HepG2 (cell line): ENCODE measurements around the gene OVAAL. TPM values are rescaled to one million over a fixed set of nuclear protein-coding genes. Genes with fewer than 3 reads are reported as not detected.

Experiments
- ATAC-seq: fragments of 200-7000 bp; cut with Tn5 transposase; 3 replicates; pipeline ENCODE4 v1.9.1; 2020; ENCODE audit warnings: mild to moderate bottlenecking, moderate library complexity
- BruUV-seq: library from RNA; stranded (reverse); fragments of 400-500 nt; replicated peaks from 2 replicates; lab custom pipeline; 2021; lab: Mats Ljungman, UMichigan
- CTCF ChIA-PET: fragments of 300-600 bp; formaldehyde crosslinking; extraction: SDS; loops from one replicate; lab custom pipeline; 2021; ENCODE audit warnings: low total read pairs, inconsistent platforms, low intra/inter-chr PET ratio; lab: Yijun Ruan, JAX
- POLR2A ChIA-PET: fragments of 350-600 bp; sonication (Branson Sonifier 250); formaldehyde crosslinking; loops from one replicate; lab custom pipeline; 2020; ENCODE audit warnings: antibody characterized with exemption, inconsistent platforms; lab: Yijun Ruan, JAX
- DNase-seq: peaks from one replicate; pipeline ENCODE4 v3.0.0-alpha.2; 2015; ENCODE audit warnings: low spot score
- FAIRE-seq: peaks from 3 replicates; lab custom pipeline; 2011; peaks lifted over from hg19 to GRCh38; lab: Jason Lieb, UNC
- H2AFZ ChIP-seq: one replicate; pipeline ENCODE4 v1.6.1; 2011; ENCODE audit warnings: low read length, inconsistent platforms
- H3K27ac ChIP-seq: fragments of 300-600 bp; 3 replicates; pipeline ENCODE4 v1.8.0; 2011; ENCODE audit warnings: mixed run types, mild to moderate bottlenecking, mixed read lengths, low read length, inconsistent platforms; ENCODE audit not compliant: insufficient read depth; ENCODE audit errors: extremely low read length
- H3K27me3 ChIP-seq, 2 experiments: fragments of 200-600 bp in 1 of 2; 2 replicates in 1 of 2; 3 replicates in 1 of 2; pipeline versions ENCODE4 v1.6.0 to v1.8.0; 2011; ENCODE audit warnings: low read length in 2 of 2, mild to moderate bottlenecking in 2 of 2, moderate library complexity in 2 of 2, inconsistent platforms in 1 of 2; ENCODE audit not compliant: insufficient read depth in 2 of 2, control insufficient read depth in 1 of 2
- H3K36me3 ChIP-seq, 2 experiments: fragments of 200-600 bp in 1 of 2; replicated peaks in 1 of 2; 2 replicates in 1 of 2; 3 replicates in 1 of 2; pipeline versions ENCODE4 v1.5.1 to v1.8.0; 2011; ENCODE audit warnings: low read length in 2 of 2, inconsistent platforms in 1 of 2; ENCODE audit not compliant: insufficient read depth in 2 of 2, control insufficient read depth in 1 of 2
- H3K4me1 ChIP-seq: 2 replicates; pipeline ENCODE4 v1.5.1; 2012; ENCODE audit warnings: low read length, inconsistent platforms; ENCODE audit not compliant: insufficient read depth
- H3K4me2 ChIP-seq: 2 replicates; pipeline ENCODE4 v1.6.0; 2011; ENCODE audit warnings: low read depth, low read length, inconsistent platforms
- H3K4me3 ChIP-seq, 3 experiments: fragments of 200-600 bp in 1 of 3; sonication (generic), shearing (Covaris generic) in 1 of 3; replicated peaks in 1 of 3; 2 replicates each; pipeline ENCODE4 v1.5.1; 2011 to 2016; ENCODE audit warnings: low read length in 3 of 3, inconsistent platforms in 2 of 3, low read depth in 2 of 3, mild to moderate bottlenecking in 2 of 3, control low read depth in 1 of 3, mixed read lengths in 1 of 3; ENCODE audit not compliant: insufficient read depth in 1 of 3
- H3K79me2 ChIP-seq: one replicate; pipeline ENCODE4 v1.6.1; 2011; ENCODE audit warnings: low read length, inconsistent platforms; ENCODE audit not compliant: insufficient read depth
- H3K9ac ChIP-seq: 2 replicates; pipeline ENCODE4 v1.6.0; 2011; ENCODE audit warnings: mild to moderate bottlenecking, low read depth, low read length, inconsistent platforms; ENCODE audit not compliant: insufficient read depth
- H3K9me3 ChIP-seq: 2 replicates; pipeline ENCODE4 v1.5.1; 2012; ENCODE audit warnings: mild to moderate bottlenecking, low read length
- H4K20me1 ChIP-seq: 2 replicates; pipeline ENCODE4 v1.6.0; 2011; ENCODE audit warnings: inconsistent platforms, mild to moderate bottlenecking, low read length, moderate library complexity; ENCODE audit not compliant: insufficient read depth
- CCAR2 ChIP-seq: fragments of 200-400 bp; formaldehyde crosslinking; optimal IDR thresholded peaks from 2 replicates; pipeline ENCODE3; 2018; ENCODE audit warnings: low read depth, mild to moderate bottlenecking, low read length, moderate library complexity
- DPF2 ChIP-seq: sonication (generic); formaldehyde crosslinking; IDR thresholded peaks from 2 replicates; pipeline ENCODE4 v1.4.0; 2020; ENCODE audit warnings: mild to moderate bottlenecking, low read depth, missing genetic modification reagents, borderline replicate concordance
- GPN1 ChIP-seq: sonication (generic); formaldehyde crosslinking; IDR thresholded peaks from 2 replicates; pipeline ENCODE4 v1.5.1; 2020; ENCODE audit warnings: missing genetic modification reagents, borderline replicate concordance
- HIVEP1 ChIP-seq: sonication (generic); formaldehyde crosslinking; IDR thresholded peaks from 2 replicates; pipeline ENCODE4 v1.4.0; 2020; ENCODE audit warnings: mild to moderate bottlenecking, missing genetic modification reagents
- KDM3A ChIP-seq: IDR thresholded peaks from 2 replicates; pipeline ENCODE4 v1.6.1; 2018; ENCODE audit warnings: low read depth, missing compliant biosample characterization
- NFATC3 ChIP-seq: sonication (generic); formaldehyde crosslinking; IDR thresholded peaks from 2 replicates; pipeline ENCODE4 v1.5.1; 2020; ENCODE audit warnings: mild to moderate bottlenecking, missing genetic modification reagents
- NR2C2 ChIP-seq: sonication (generic); formaldehyde crosslinking; IDR thresholded peaks from 2 replicates; pipeline ENCODE4 v1.4.0; 2020; ENCODE audit warnings: missing genetic modification reagents, mild to moderate bottlenecking, moderate library complexity, borderline replicate concordance
- NR2F6 ChIP-seq, 2 experiments: IDR thresholded peaks; 2 replicates each; pipeline ENCODE4 v1.6.1; 2016; ENCODE audit warnings: antibody characterized with exemption in 1 of 2, mild to moderate bottlenecking in 1 of 2
- RBAK ChIP-seq: sonication (generic); formaldehyde crosslinking; IDR thresholded peaks from 2 replicates; pipeline ENCODE4 v1.5.1; 2020; ENCODE audit warnings: mild to moderate bottlenecking, missing genetic modification reagents
- SALL1 ChIP-seq: sonication (generic); formaldehyde crosslinking; IDR thresholded peaks from 2 replicates; pipeline ENCODE4 v1.8.0; 2022; ENCODE audit warnings: mild to moderate bottlenecking, missing genetic modification reagents
- SAP130 ChIP-seq: IDR thresholded peaks from 2 replicates; pipeline ENCODE4 v1.6.1; 2016; ENCODE audit warnings: low read depth
- SOX13 ChIP-seq, 3 experiments: fragments of 450-650 bp in 1 of 3; sonication (generic) in 1 of 3; formaldehyde crosslinking in 1 of 3; IDR thresholded peaks in 2 of 3; conservative IDR thresholded peaks in 1 of 3; 2 replicates each; pipeline versions ENCODE4 v1.5.0 to v1.6.1; 2016 to 2020; ENCODE audit warnings: antibody characterized with exemption in 1 of 3, mild to moderate bottlenecking in 1 of 3, missing compliant biosample characterization in 1 of 3, missing genetic modification reagents in 1 of 3, moderate library complexity in 1 of 3
- TEAD3 ChIP-seq: optimal IDR thresholded peaks from 2 replicates; pipeline ENCODE3; 2016; ENCODE audit warnings: borderline replicate concordance
- XRCC5 ChIP-seq: fragments of 200-400 bp; formaldehyde crosslinking; optimal IDR thresholded peaks from 2 replicates; pipeline ENCODE3; 2017; ENCODE audit warnings: mild to moderate bottlenecking, low read length
- YEATS2 ChIP-seq: sonication (generic); formaldehyde crosslinking; IDR thresholded peaks from 2 replicates; pipeline ENCODE4 v1.4.0; 2020; ENCODE audit warnings: missing genetic modification reagents, borderline replicate concordance
- ZNF124 ChIP-seq: sonication (generic); formaldehyde crosslinking; IDR thresholded peaks from 2 replicates; pipeline ENCODE4 v1.4.0; 2020; ENCODE audit warnings: missing genetic modification reagents
- ZNF749 ChIP-seq: sonication (generic); formaldehyde crosslinking; IDR thresholded peaks from 2 replicates; pipeline ENCODE4 v1.8.0; 2022; ENCODE audit warnings: mild to moderate bottlenecking, missing genetic modification reagents, moderate library complexity, borderline replicate concordance
- WGBS: methylation state at CpG from one replicate; pipeline ENCODE4 v1.1.6; 2017; ENCODE audit warnings: low lambda C conversion rate; 5-methylcytosine and 5-hydroxymethylcytosine counted together
- in situ Hi-C: cut with HindIII; loops from 2 replicates; pipeline ENCODE4 v1.10.0; 2017; ENCODE audit warnings: low pct_unique_long_range_greater_than_20kb; ENCODE audit not compliant: extremely low pct_ligation_motif_present
- intact Hi-C: fragments of 100-400 bp; cut with micrococcal nuclease; formaldehyde crosslinking; loops from one replicate; pipeline ENCODE4 v1.10.0; 2022; ENCODE audit not compliant: unreplicated experiment
- polyA plus RNA-seq, 8 experiments: library from polyadenylated mRNA; depleted of rRNA in 3 of 8; stranded (reverse) in 7 of 8; unstranded in 1 of 8; fragments of >200 nt; fragmentation: Illumina TruSeq in 4 of 8; extraction: Trizol in 4 of 8; gene quantifications; 2 replicates each; pipeline versions ENCODE4 v1.2.1 to v1.2.3, GENCODE V29; 2011 to 2016; ENCODE audit warnings: low read depth in 4 of 8, missing spikeins in 1 of 8, mixed read lengths in 1 of 8; ENCODE audit not compliant: insufficient read depth in 1 of 8
- total RNA-seq, 5 experiments: library from RNA; depleted of rRNA; stranded (reverse); fragments of >200 nt; fragmentation: Illumina TruSeq; extraction: Trizol; gene quantifications; 2 replicates each; pipeline ENCODE4 v1.2.3, GENCODE V29; 2016; ENCODE audit warnings: low read depth in 1 of 5
- TF ChIP-seq, protein P1 (sequence below): sonication (generic); formaldehyde crosslinking; IDR thresholded peaks from 2 replicates; pipeline ENCODE4 v1.4.0; 2020; ENCODE audit warnings: missing genetic modification reagents
- TF ChIP-seq, protein P2 (sequence below): IDR thresholded peaks from 2 replicates; pipeline ENCODE4 v1.6.1; 2016; ENCODE audit warnings: mild to moderate bottlenecking
- TF ChIP-seq, protein P3 (sequence below): IDR thresholded peaks from 2 replicates; pipeline ENCODE4 v1.6.1; 2016; ENCODE audit warnings: missing compliant biosample characterization, missing genetic modification reagents, borderline replicate concordance

Gene OVAAL
- total and polyA plus RNA-seq, 2 of the 13 experiments (the other 11 are each of a cell fraction or from before 2014, with no cell fraction given), result 0.04 TPM; not detected in 1

DNA sequence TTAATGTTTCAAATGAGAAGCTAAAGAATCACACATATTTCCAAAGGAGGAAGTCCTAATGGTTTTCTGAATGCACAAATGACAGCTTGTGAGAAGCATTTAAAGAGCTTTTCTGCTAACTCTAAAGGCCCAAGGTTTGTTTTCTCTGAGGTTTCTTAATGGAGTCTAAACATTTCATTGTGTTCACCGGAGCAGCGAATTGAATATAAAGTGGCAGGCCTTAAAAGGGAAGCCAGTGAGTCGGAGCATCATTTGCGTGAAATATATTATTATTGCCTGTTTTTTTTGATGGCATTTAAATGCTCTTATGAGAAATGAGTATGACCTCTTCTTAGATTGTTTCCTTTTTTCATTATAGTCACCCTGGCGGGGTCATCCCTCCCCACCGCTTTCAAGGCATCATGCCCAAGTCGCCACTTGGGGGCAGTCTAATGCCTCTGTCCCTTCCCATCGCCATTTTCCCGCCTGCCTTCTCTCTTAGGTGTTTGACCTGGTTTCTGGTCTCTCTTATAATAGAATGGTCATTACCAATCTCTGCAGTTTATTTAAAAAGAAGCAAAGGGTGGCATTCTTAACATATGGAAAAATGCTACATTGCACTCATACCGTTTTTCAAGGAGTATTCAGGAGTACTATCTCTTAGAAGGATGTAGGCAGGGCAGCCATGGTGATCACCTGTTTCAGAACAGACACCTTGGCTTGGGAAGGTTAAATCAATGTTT lies 25.3 kb upstream of the OVAAL start:
- ChIA-PET POLR2A (no interaction called here), CTCF (interaction anchor here (1.3 to 2.5 kb wide), 3 partner anchors 18 to 330 kb away, joined by 6 to 31 read pairs (median 6); no protein-coding TSS in a partner anchor)
- intact Hi-C loops (loop anchor here (2.0 to 5.0 kb wide), 4 partner anchors 17 to 329 kb away; partner anchors contain the start of gene XPR1), in situ Hi-C loops (no loop called here)
- peaks cover 2 to 4% of the 10 kb centered on the region in 2 experiments; a peak in 3 of 5 replicates for H3K27me3 ChIP-seq
- DNase-seq (peak; percentile 53), FAIRE-seq (peak; percentile 83), ATAC-seq (peak; percentile 90)
- H3K9me3 ChIP-seq, result no peaks in the 10 kb centered on the region
- no peaks in the 10 kb centered on the region for H3K79me2 ChIP-seq
- peak overlapping the region in 1 of 3 experiments; percentile 4; a peak in 2 of 6 replicates for H3K4me3 ChIP-seq
- peak overlapping the region; percentile 12; the same call in 1 of the 2 replicates for H3K9ac ChIP-seq
- H3K27ac ChIP-seq, result no peak overlapping the region
- no peaks in the 10 kb centered on the region for H3K36me3 ChIP-seq
- no TSS peak for BruUV-seq
- peak overlapping the region; percentile 44 for H3K4me2 ChIP-seq
- peaks cover 22% of the 10 kb centered on the region; the same call in 1 of the 2 replicates for H3K4me1 ChIP-seq
- peak overlapping the region; percentile 86 for H2AFZ ChIP-seq
- no peaks in the 10 kb centered on the region for H4K20me1 ChIP-seq
- 17% methylated on average over 10 of the region's 10 CpGs for WGBS
- TF ChIP-seq CCAR2 (no peak), NR2C2 (no peak), SAP130 (CRISPR knock-in tag) (peak; percentile 19; the same call in 1 of the 2 replicates), GPN1 (no peak), SALL1 (peak; percentile 29; the same call in 1 of the 2 replicates), KDM3A (no peak), SOX13 (IDR thresholded peaks at IDR 0.05) (no peak), SOX13 (CRISPR knock-in tag; conservative IDR thresholded peaks at IDR 0.05 in 1 of 2, IDR thresholded peaks at IDR 0.05 in 1 of 2) (no peak), YEATS2 (CRISPR knock-in tag) (no peak), ZNF124 (0 out of 2 replicates have a peak, but pooled peaks have one; percentile 44), NFATC3 (CRISPR knock-in tag) (no peak), TEAD3 (peak; percentile 19), XRCC5 (peak; percentile 26), NR2F6 (IDR thresholded peaks at IDR 0.05) (no peak), NR2F6 (CRISPR knock-in tag; IDR thresholded peaks at IDR 0.05) (0 out of 2 replicates have a peak, but pooled peaks have one; percentile 9), DPF2 (CRISPR knock-in tag) (no peak), HIVEP1 (CRISPR knock-in tag) (no peak), RBAK (no peak), ZNF749 (CRISPR knock-in tag) (no peak)
- TF ChIP-seq, protein P1, sequence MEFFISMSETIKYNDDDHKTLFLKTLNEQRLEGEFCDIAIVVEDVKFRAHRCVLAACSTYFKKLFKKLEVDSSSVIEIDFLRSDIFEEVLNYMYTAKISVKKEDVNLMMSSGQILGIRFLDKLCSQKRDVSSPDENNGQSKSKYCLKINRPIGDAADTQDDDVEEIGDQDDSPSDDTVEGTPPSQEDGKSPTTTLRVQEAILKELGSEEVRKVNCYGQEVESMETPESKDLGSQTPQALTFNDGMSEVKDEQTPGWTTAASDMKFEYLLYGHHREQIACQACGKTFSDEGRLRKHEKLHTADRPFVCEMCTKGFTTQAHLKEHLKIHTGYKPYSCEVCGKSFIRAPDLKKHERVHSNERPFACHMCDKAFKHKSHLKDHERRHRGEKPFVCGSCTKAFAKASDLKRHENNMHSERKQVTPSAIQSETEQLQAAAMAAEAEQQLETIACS (CRISPR knock-in tag), result no peak
- TF ChIP-seq, protein P2, sequence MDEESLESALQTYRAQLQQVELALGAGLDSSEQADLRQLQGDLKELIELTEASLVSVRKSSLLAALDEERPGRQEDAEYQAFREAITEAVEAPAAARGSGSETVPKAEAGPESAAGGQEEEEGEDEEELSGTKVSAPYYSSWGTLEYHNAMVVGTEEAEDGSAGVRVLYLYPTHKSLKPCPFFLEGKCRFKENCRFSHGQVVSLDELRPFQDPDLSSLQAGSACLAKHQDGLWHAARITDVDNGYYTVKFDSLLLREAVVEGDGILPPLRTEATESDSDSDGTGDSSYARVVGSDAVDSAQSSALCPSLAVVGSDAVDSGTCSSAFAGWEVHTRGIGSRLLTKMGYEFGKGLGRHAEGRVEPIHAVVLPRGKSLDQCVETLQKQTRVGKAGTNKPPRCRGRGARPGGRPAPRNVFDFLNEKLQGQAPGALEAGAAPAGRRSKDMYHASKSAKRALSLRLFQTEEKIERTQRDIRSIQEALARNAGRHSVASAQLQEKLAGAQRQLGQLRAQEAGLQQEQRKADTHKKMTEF (CRISPR knock-in tag), result 0 out of 2 replicates have a peak, but pooled peaks have one; percentile 19
- TF ChIP-seq, protein P3, sequence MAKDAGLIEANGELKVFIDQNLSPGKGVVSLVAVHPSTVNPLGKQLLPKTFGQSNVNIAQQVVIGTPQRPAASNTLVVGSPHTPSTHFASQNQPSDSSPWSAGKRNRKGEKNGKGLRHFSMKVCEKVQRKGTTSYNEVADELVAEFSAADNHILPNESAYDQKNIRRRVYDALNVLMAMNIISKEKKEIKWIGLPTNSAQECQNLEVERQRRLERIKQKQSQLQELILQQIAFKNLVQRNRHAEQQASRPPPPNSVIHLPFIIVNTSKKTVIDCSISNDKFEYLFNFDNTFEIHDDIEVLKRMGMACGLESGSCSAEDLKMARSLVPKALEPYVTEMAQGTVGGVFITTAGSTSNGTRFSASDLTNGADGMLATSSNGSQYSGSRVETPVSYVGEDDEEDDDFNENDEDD, result peak; percentile 65; the same call in 1 of the 2 replicates
